IPS DF 4.7 (cell line): ENCODE results near the gene GMPR2.

ENCODE experiments used
- DNase-seq: peaks from one replicate; pipeline ENCODE4 v3.0.0-alpha.2; 2013; ENCODE audit warnings: low spot score; ENCODE audit errors: extremely low read depth

The GMPR2 gene

DNA sequence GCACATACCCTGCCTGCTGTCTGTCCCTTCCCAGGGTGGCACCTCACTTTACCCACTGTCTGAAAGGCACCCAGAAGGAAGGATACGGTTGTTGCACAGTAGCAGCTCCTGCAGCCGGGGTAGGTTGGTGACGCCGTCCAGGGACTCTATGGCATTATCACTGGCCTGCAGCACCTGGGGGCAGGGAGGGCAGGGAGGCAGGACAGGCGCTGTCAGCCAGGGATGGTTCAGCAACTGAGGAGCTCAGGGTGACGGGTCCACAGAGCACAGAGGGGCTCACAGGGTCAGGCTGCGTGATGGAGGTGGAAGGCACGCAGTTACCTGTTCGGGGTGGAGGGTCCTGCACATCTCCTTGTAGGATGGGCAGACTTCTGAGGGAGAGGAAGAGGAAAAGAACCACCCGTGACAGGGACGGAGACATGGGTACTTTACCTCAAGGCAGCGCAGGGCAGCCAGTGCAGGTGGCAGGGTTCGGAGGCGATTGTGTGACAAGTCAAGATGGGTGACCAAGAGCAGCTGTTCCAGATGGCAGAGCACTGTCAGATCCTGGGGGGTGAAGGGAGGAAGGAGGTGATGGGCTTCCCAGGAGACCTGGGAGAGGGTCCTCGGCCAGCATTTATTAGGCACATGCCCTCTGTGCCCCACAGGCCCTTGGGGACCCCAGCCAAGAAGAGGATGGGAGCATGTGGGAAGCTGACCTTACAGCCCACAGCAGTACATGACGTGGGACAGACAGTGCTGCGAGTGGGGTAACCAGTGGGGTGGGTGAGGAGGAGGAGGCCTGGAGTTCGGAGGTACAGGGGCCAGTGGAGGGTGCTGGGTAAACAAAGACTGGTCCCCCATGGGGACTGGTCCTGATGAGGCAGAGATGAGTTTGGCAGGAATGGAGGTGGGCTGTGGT lies 33.9 kb downstream of the GMPR2 start:
- no peak for DNase-seq

DNA sequence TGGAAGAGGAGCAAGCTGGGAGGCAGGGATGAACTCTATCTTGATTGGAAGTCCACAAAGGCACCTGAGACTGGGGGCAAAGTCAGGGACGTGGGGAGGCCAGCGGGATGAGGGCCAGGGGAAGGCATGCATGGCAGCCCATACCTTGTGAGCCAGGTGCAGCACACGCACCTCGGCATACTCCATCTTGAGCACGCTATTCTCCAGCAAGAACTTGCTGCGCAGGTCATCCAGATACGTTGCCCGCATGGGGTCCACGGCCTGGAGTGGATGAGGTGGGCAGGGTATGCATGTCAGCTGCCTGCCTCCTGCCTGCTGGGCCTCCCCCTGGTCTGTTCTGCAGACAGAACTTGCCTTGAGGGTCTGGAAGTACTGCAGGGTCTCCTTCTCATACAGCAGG lies 34.8 kb downstream of the GMPR2 start:
- no peak for DNase-seq

DNA sequence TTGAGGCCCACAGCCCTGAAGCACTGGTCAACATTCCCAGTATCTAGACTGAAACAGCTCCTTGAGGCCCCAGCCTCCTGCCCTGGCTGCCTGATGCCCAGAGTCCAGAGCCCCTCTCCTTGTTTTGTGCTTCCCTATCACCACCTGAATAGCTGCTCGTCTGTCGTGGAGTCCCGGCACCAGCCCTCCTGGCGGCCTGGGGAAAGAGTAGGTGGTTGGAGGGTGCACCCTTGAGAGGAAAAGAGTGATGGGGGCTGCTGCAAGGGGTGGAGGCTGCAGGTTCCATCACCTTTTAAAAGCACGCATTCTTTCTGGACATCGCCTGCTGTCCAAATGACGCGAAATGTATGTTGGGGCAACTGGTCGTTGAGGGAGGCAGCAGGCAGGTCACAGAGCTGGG lies 35.5 kb downstream of the GMPR2 start:
- no peak for DNase-seq

GRCh38 chr14:24269368-24269767 lies 36.6 kb downstream of the GMPR2 start:
- no peak for DNase-seq

- no peak for DNase-seq
Observed at GRCh38 chr14:24269910-24270536, 37.3 kb downstream of the GMPR2 start.

- no peak for DNase-seq
Observed at GRCh38 chr14:24270537-24271133, 37.9 kb downstream of the GMPR2 start.

- DNase-seq: peak; percentile 62
Observed at GRCh38 chr14:24271134-24271833, 38.6 kb downstream of the GMPR2 start, which contains the start of gene RABGGTA. TSS of gene RABGGTA (minus strand) at chr14:24271597. CDS start at chr14:24271115, 482 bp downstream.

GRCh38 chr14:24271834-24272263 lies 39.1 kb downstream of the GMPR2 start:
- DNase-seq: no peak

GRCh38 chr14:24272467-24272866 lies 39.7 kb downstream of the GMPR2 start:
- DNase-seq: no peak

GRCh38 chr14:24273422-24273998 lies 40.8 kb downstream of the GMPR2 start:
- no peak for DNase-seq

GRCh38 chr14:24274101-24274543 lies 41.4 kb downstream of the GMPR2 start:
- DNase-seq: no peak

GRCh38 chr14:24277071-24277470 lies 44.3 kb downstream of the GMPR2 start:
- DNase-seq: no peak

DNA sequence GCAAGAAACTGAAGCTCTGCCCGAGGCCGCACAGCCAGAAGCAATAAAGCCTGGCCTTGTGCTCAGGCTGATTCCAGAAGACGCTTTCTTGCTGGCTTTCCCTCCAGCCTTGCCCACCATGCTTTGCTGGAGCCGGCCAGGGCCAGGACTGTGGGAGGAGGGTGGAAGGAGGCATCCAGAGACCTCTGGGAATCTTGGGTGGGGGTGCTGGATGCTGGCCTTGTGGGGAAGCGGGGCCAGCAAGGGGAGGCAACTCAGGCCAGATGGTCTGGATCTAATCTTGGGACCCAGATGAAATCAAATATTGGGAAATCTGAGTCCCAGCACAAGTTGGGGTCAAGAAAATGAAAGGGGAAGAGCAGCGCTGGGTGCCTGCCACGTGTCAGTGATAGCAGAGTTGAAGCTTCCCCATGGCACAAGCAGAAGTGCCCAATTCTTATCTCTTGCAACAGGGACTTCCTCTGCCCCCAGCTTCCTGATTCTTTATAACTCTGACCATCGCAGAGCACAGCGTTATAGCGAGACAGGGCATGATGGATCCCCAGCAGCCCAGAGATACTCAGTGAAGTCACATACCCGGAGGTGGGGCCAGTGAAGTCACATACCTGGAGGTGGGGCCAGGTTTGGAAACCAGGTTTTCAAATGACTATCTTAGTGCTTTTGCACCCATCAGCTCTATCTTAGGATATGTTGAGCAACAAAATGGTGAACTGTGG lies 45.0 kb downstream of the GMPR2 start:
- DNase-seq: no peak

- no peak for DNase-seq
Observed at GRCh38 chr14:24278424-24278823, 45.7 kb downstream of the GMPR2 start.

- DNase-seq: no peak
Observed at GRCh38 chr14:24279301-24280186, 46.8 kb downstream of the GMPR2 start.

DNA sequence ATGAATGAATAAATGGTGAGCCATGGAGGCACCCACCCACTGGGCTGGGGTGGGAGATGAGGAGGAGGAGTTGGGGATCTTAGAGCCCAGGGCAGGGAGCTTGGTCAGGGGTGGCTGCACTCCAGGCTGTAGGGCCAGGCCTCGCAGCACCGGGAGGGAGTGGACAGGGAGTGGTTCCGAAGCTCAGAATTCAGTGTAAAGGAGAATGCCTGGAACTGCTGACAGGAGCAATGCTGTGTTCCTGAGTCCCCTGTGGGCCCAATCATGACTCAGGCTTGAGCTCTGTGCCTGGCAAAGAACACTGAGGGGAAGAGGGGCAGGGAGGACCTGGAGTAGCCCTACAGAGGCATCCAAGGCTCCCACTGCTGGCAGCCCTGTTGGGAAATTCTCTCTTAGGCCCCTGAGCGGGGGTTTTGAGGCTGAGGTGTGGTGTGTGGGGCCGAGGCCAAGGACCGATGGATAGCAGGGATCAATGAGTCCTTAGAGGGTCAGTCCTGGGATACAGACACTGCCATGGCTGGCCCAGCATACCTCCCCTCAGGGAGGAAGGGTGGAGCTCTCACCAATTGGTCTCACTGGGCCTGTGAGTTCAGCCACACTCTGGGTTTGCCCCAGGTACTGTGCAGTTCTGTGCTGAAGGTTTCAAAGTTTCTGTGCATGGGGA lies 48.2 kb downstream of the GMPR2 start:
- no peak for DNase-seq

GRCh38 chr14:24281636-24282035 lies 48.9 kb downstream of the GMPR2 start:
- DNase-seq: no peak

DNA sequence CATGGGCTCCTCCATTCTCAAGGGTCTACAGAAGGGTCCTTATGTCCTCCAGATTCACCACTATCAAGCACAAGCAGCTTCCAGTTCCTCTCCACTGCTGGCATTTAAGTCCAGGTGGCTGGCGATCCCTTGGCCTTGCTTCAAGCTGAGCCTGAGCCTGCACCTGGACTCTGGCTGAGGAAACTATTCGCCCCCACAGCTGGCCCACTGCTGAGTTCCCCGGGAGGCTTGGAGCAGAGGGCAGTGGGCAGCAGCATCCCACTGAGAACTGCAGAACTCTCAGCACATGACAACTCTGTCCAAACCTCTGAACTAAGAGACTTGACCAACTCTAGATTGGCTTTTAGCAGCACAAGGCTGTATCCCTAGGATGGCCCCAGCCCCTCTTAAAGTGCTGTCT lies 50.0 kb downstream of the GMPR2 start:
- DNase-seq: no peak
